AG04450 (cell line): ENCODE results near the gene PPM1D. TPM values are rescaled to one million over a fixed set of nuclear protein-coding genes. Genes with fewer than 3 reads are reported as not detected.
"Not testable (repeated sequence)": the region's sequence is repeated elsewhere in the genome, so short reads cannot be mapped to it uniquely, and the experiment has no call there.

Experiments used
- CTCF ChIA-PET: fragments of 300-600, 350-600 bp; formaldehyde crosslinking; extraction: SDS; loops from one replicate; lab custom pipeline; 2022; ENCODE audit warnings: antibody characterized with exemption, inconsistent platforms; lab: Charles Lee
- POLR2A ChIA-PET: fragments of 350-600 bp; formaldehyde crosslinking; extraction: SDS; loops from one replicate; lab custom pipeline; 2021; ENCODE audit warnings: antibody characterized with exemption, inconsistent platforms; lab: Yijun Ruan, JAX
- DNase-seq: peaks from one replicate; pipeline ENCODE4 v3.0.0-alpha.2; 2011; ENCODE audit warnings: low read depth, low spot score
- H3K27ac ChIP-seq: one replicate; pipeline ENCODE4 v1.5.1; 2012; ENCODE audit warnings: low read depth, low read length, control low read depth
- H3K27me3 ChIP-seq: one replicate; pipeline ENCODE4 v1.6.0; 2012; ENCODE audit warnings: low read length; ENCODE audit not compliant: control insufficient read depth, insufficient read depth
- H3K4me3 ChIP-seq: 2 replicates; pipeline ENCODE4 v1.5.1; 2011; ENCODE audit warnings: mild to moderate bottlenecking, low read depth, low read length, control low read depth
- H3K9me3 ChIP-seq: 2 replicates; pipeline ENCODE4 v1.5.1; 2012; ENCODE audit warnings: low read length; ENCODE audit not compliant: control insufficient read depth, insufficient read depth
- polyA plus RNA-seq: library from polyadenylated mRNA; depleted of rRNA; stranded (reverse); fragments of >200 nt; gene quantifications from 2 replicates; pipeline ENCODE4 v1.2.3, GENCODE V29; 2011
- TF ChIP-seq, protein P1 (sequence below): IDR thresholded peaks from 2 replicates; pipeline ENCODE4 v1.5.1; 2011; ENCODE audit warnings: low read depth, low read length, control low read depth, inconsistent platforms

PPM1D gene
- polyA plus RNA-seq, 1 experiment, result 12.2 TPM

DNA sequence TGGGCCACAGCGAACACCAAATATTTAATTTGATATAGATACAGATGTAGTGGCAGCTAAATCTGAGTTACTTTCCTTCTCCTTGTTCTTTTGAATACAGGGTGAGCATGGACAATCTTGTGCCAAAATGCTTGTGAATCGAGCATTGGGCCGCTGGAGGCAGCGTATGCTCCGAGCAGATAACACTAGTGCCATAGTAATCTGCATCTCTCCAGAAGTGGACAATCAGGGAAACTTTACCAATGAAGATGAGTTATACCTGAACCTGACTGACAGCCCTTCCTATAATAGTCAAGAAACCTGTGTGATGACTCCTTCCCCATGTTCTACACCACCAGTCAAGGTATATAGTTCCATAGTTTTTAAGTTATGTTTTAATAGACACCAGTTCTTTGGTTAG is 56.5 kb downstream of the PPM1D start:
- H3K27me3 ChIP-seq, result no peaks in the 10 kb centered on the region
- DNase-seq, result no peak
- no peak overlapping the region for H3K27ac ChIP-seq
- H3K4me3 ChIP-seq, result no peak overlapping the region
- ChIA-PET CTCF (interaction anchor here (0.8 kb wide), 1 partner anchor 17 kb away, joined by 3 read pairs; no protein-coding TSS in a partner anchor), POLR2A (no interaction called here)
- H3K9me3 ChIP-seq, result no peaks in the 10 kb centered on the region
- TF ChIP-seq, protein P1, sequence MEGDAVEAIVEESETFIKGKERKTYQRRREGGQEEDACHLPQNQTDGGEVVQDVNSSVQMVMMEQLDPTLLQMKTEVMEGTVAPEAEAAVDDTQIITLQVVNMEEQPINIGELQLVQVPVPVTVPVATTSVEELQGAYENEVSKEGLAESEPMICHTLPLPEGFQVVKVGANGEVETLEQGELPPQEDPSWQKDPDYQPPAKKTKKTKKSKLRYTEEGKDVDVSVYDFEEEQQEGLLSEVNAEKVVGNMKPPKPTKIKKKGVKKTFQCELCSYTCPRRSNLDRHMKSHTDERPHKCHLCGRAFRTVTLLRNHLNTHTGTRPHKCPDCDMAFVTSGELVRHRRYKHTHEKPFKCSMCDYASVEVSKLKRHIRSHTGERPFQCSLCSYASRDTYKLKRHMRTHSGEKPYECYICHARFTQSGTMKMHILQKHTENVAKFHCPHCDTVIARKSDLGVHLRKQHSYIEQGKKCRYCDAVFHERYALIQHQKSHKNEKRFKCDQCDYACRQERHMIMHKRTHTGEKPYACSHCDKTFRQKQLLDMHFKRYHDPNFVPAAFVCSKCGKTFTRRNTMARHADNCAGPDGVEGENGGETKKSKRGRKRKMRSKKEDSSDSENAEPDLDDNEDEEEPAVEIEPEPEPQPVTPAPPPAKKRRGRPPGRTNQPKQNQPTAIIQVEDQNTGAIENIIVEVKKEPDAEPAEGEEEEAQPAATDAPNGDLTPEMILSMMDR, result no peak

DNA sequence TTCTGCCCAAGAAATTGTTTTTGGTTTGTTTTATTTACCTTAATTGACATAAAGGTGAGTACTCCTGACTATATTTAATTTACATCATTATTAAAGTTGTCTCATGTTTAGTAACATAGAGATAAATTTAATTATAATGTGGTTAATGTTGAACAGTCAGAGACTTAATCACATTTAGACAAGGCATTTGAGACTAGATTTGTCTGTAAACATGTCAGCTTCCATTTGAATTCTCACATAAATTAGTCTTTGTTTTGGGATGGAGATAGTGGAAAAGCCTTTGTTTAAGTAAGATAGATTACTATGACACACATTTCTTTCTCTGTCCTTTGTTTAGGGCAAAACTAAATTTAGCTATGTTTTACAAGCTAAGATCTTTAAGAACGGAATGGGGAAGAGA is 59.2 kb downstream of the PPM1D start:
- TF ChIP-seq, protein P1, result no peak

DNA sequence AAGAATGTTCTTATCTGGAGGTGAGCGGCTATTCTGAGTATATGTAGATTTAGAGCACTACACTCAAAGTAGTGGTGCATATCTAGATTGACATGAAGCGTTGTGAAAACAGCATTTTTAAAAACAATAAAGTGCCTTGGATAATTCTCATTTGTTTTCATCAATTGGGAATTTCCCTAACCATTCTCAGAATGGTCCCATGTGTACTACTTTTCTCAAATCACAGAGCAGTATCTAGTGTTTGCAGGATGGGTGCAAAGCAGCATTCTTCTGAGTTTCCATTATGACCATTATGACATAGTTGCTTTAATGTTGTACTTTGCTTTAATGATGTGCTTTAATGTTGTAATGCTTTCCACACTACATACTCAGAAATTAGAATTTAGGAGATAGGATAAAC is 61.5 kb downstream of the PPM1D start:
- Histone ChIP-seq H3K9me3 (no peaks in the 10 kb centered on the region), H3K4me3 (no peak overlapping the region), H3K27ac (no peak overlapping the region), H3K27me3 (no peaks in the 10 kb centered on the region)
- TF ChIP-seq, protein P1, result no peak
- no peak for DNase-seq
- ChIA-PET POLR2A (no interaction called here), CTCF (no interaction called here)

More for the DNA sequence above, 59.2 kb downstream of the PPM1D start:
- Histone ChIP-seq H3K9me3 (no peaks in the 10 kb centered on the region), H3K27me3 (no peaks in the 10 kb centered on the region), H3K4me3 (no peak overlapping the region), H3K27ac (no peak overlapping the region)
- DNase-seq, result no peak
- ChIA-PET POLR2A (no interaction called here), CTCF (no interaction called here)

DNA sequence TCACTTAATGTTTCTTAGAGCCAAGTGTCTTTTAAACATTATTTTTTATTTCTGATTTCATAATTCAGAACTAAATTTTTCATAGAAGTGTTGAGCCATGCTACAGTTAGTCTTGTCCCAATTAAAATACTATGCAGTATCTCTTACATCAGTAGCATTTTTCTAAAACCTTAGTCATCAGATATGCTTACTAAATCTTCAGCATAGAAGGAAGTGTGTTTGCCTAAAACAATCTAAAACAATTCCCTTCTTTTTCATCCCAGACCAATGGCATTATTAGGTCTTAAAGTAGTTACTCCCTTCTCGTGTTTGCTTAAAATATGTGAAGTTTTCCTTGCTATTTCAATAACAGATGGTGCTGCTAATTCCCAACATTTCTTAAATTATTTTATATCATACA is 64.0 kb downstream of the PPM1D start:
- CTCF ChIA-PET, result no interaction called here
- TF ChIP-seq, protein P1, result no peak
- no peak for DNase-seq

DNA sequence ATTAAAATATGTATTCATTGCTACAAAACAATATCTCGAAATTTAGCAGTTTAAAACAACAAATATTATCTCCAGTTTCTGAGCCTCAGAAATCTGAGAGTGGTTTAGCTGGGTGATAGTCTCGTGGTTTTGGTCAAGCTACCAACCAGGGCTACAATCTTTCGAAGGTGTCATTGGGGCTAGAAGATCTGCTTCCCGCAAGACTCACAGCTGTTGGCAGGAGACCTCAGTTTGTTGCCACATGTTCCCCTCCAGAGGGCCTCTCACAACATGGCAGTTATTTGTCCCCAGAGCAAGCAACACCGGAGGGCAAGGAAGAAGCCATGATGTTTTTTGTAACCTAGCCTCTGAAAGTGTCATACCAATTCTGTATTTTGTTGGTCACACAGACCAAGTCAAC is 65.6 kb downstream of the PPM1D start:
- no peak overlapping the region for H3K27ac ChIP-seq
- TF ChIP-seq, protein P1, result no peak
- H3K27me3 ChIP-seq, result no peaks in the 10 kb centered on the region
- no peaks in the 10 kb centered on the region for H3K9me3 ChIP-seq
- no peak overlapping the region for H3K4me3 ChIP-seq
- ChIA-PET POLR2A (no interaction called here), CTCF (no interaction called here)
- DNase-seq, result no peak

More for the DNA sequence above, 64.0 kb downstream of the PPM1D start:
- Histone ChIP-seq H3K4me3 (no peak overlapping the region), H3K9me3 (no peaks in the 10 kb centered on the region), H3K27me3 (no peaks in the 10 kb centered on the region), H3K27ac (no peak overlapping the region)
- POLR2A ChIA-PET, result interaction anchor here (0.6 kb wide), 1 partner anchor 10 kb away, joined by 3 read pairs; no protein-coding TSS in a partner anchor

DNA sequence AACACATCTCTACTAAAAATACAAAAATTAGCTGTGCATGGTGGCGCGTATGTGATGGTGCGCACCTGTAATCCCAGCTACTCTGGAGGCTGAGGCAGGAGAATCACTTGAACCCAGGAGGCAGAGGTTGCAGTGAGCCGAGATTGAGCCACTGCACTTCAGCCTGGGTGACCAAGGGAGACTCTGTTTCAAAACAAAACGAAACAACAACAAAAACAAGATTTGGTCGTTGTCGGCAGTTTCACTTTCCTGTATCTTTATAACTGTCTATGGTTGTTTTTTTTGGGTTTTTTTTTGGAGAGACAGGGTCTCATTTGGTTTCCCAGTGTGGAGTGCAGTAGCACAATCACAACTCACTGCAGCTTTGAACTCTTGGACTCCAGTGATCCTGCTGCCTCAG is 68.7 kb downstream of the PPM1D start:
- H3K27me3 ChIP-seq, DNase-seq, H3K27ac ChIP-seq, CTCF ChIA-PET, POLR2A ChIA-PET, H3K4me3 ChIP-seq, H3K9me3 ChIP-seq: not testable (repeated sequence)
